ENCODE data around the gene TMEM222. TPM values are rescaled to one million over a fixed set of nuclear protein-coding genes. Genes with fewer than 3 reads are reported as not detected.
A peak's percentile ranks its signal among the peaks of the same experiment; 100 is the strongest.

Gene TMEM222
- total RNA-seq, 4 donors from 2014 or later, result 20.0 to 33.0 (median 27.1) TPM

DNA sequence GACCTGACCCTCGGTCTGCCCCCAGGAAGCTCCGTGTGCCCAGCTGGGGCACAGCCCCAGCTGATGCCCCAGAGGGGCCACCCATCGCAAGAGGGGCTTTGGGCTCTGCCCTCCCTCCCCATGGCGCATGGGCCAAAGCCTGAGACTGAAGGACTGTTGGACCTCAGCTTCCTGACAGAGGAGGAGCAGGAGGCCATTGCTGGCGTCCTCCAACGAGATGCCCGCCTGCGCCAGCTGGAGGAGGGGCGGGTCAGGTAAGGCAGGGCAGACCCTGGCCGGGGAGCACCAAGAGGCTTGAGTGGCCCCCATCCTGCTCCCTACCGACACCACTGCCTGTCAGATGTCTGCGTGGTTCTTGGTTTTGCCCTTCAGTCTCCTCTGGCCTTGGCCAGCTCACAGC, 23.3 kb downstream of the TMEM222 start:
- DNase-seq, result no peak
- Histone ChIP-seq H3K9me3 (no peaks in the 10 kb centered on the region), H3K27me3 (peaks cover 0 to 5% (median 0%) of the 10 kb centered on the region in 4 donors), H3K36me3 (peaks cover 0 to 26% (median 0%) of the 10 kb centered on the region in 3 donors), H3K4me3 (no peak overlapping the region), H3K27ac (peak overlapping the region in 1 of 4 donors; percentile 98), H3K4me1 (peaks cover 31 to 88% (median 33%) of the 10 kb centered on the region in 3 donors)
- TF ChIP-seq POLR2A (IDR thresholded peaks at IDR 0.05) (no peak), CTCF (IDR thresholded peaks at IDR 0.05) (no peak)
- WGBS, 2 donors, result 68 to 87% methylated on average over 2 to 3 of the region's 12 CpGs
- intact Hi-C loops (cut with DNase I), result no loop called here

DNA sequence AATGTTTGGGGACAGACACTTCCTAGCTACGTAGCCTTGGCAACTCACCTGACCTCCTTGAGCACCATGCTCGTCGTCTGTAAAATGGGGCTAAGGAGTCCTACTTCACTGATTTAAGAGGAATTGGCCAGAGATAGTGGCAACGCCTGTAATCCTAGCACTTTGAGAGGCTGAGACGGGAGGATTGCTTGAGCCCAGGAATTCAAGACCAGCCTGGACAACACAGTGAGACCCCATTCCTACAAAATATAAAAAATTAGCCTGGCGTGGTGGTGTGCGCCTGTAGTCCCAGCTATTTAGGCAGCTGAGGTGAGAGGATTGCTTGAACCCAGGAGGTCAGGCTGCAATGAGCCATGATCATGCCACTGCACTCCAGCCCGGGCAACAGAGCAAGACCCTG, 24.4 kb downstream of the TMEM222 start:
- Histone ChIP-seq H3K4me3 (no peak overlapping the region), H3K27ac (peak overlapping the region in 2 of 4 donors; percentile 74 to 98), H3K9me3 (no peaks in the 10 kb centered on the region), H3K4me1 (peaks cover 34 to 88% (median 38%) of the 10 kb centered on the region in 3 donors), H3K27me3 (peaks cover 0 to 5% (median 0%) of the 10 kb centered on the region in 4 donors), H3K36me3 (peaks cover 0 to 37% (median 0%) of the 10 kb centered on the region in 3 donors)
- DNase-seq, result no peak
- intact Hi-C loops (cut with DNase I), result no loop called here
- TF ChIP-seq CTCF (IDR thresholded peaks at IDR 0.05) (no peak), POLR2A (IDR thresholded peaks at IDR 0.05) (no peak)
- 93 to 96% methylated on average over 5 to 6 of the region's 8 CpGs for WGBS, 2 donors

DNA sequence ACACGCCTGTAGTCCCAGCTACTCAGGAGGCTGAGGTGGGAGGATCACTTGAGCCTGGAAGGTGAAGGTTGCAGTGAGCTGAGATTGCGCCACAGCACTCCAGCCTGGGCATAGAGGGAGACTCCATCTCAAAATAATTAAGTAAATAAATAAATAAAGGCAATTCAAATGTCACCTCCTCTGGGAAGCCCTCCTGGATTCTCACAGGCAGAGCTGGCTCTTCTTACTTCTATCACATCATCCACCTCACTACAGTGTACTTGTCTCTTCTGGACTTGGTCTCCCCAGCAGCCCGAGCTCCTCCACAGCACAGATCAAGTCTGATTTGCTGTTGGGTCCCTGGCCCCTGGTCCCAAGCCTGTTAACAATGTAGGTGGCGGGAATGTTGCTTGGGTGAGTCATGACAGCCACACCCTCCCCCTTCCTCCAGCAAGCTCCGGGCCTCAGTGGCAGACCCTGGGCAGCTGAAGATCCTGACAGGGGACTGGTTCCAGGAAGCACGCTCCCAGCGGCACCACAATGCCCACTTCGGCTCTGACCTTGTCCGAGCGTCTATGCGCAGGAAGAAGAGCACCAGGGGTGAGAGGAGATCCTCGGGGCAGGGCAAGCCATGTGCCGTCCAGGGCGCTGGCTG, 25.1 kb downstream of the TMEM222 start:
- Histone ChIP-seq H3K9me3 (no peaks in the 10 kb centered on the region), H3K27me3 (peaks cover 0 to 5% (median 0%) of the 10 kb centered on the region in 4 donors), H3K27ac (peak overlapping the region; percentile 49 to 98 (median 78)), H3K36me3 (peaks cover 0 to 38% (median 0%) of the 10 kb centered on the region in 3 donors), H3K4me1 (peaks cover 31 to 88% (median 36%) of the 10 kb centered on the region in 3 donors), H3K4me3 (no peak overlapping the region)
- TF ChIP-seq POLR2A (IDR thresholded peaks at IDR 0.05) (no peak), CTCF (IDR thresholded peaks at IDR 0.05) (no peak)
- intact Hi-C loops (cut with DNase I), result no loop called here
- WGBS, 2 donors, result 65 to 91% methylated on average over 6 to 7 of the region's 14 CpGs
- DNase-seq, result no peak

DNA sequence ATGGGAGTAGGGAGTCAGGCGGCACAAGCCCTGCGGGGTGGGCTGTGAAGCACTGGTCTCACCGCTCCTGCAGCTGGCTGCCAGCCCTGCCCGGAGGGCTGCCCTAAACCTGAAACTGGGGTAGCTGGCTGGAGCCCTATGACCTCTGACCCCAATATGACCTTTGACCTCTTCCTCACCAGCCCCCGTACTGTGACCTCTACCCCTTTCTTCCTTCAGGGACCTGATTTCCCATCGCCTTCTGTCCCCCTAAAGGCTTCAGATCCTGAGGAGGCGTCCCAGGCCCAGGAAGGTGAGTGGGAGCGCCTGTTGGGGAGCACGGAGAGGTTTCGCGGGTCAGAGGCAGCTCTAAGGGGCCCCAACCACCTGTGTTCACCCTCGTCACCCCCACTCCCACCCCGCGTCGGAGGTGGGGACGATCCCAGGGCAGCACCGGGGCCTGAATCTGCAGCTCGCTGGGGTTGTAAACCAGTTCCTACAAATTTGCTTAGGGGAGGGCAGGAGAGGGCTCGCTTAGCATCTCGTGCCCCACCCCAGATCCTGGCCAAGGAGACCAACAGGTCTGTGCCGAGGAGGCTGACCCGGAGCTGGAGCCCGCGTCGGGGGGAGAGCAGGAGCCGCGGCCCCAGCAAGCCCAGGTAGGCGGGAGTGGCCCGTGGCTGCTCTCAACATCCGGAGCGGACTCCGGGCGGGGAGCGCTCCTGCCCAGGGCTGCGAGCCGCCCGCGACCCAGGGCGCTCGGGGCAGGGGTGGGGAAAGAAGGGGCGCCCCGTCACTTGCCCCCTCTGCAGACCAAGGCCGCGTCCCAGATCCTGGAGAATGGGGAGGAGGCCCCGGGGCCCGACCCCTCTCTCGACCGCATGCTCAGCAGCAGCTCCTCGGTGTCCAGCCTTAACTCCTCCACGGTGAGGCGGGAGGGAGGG, 27.2 kb downstream of the TMEM222 start:
- Histone ChIP-seq H3K9me3 (no peaks in the 10 kb centered on the region), H3K27ac (peak overlapping the region; percentile 74 to 98 (median 80))
- DNase-seq, result no peak

More for the DNA sequence above, 27.2 kb downstream of the TMEM222 start:
- H3K27me3 ChIP-seq, result peaks cover 0 to 5% (median 0%) of the 10 kb centered on the region in 4 donors
- peaks cover 0 to 58% (median 6%) of the 10 kb centered on the region in 3 donors for H3K36me3 ChIP-seq
- peak overlapping the region; percentile 19 to 66 (median 42) for H3K4me3 ChIP-seq
- intact Hi-C loops (cut with DNase I), result no loop called here
- TF ChIP-seq CTCF (IDR thresholded peaks at IDR 0.05) (peak in 1 of 6 experiments; percentile 4), POLR2A (IDR thresholded peaks at IDR 0.05) (no peak)
- H3K4me1 ChIP-seq, result peaks cover 28 to 80% (median 36%) of the 10 kb centered on the region in 3 donors
- WGBS, 2 donors, result 33 to 57% methylated on average over 5 of the region's 51 CpGs
